GM12874 (cell line): Measurements from ENCODE around the gene ADGRF3.

Source experiments
- CTCF ChIP-seq: IDR thresholded peaks from 2 replicates; pipeline ENCODE4 v1.5.1; 2011; ENCODE audit warnings: low read depth, mild to moderate bottlenecking, control low read depth, low read length, moderate library complexity; ENCODE audit not compliant: insufficient read depth

Gene ADGRF3, protein sequence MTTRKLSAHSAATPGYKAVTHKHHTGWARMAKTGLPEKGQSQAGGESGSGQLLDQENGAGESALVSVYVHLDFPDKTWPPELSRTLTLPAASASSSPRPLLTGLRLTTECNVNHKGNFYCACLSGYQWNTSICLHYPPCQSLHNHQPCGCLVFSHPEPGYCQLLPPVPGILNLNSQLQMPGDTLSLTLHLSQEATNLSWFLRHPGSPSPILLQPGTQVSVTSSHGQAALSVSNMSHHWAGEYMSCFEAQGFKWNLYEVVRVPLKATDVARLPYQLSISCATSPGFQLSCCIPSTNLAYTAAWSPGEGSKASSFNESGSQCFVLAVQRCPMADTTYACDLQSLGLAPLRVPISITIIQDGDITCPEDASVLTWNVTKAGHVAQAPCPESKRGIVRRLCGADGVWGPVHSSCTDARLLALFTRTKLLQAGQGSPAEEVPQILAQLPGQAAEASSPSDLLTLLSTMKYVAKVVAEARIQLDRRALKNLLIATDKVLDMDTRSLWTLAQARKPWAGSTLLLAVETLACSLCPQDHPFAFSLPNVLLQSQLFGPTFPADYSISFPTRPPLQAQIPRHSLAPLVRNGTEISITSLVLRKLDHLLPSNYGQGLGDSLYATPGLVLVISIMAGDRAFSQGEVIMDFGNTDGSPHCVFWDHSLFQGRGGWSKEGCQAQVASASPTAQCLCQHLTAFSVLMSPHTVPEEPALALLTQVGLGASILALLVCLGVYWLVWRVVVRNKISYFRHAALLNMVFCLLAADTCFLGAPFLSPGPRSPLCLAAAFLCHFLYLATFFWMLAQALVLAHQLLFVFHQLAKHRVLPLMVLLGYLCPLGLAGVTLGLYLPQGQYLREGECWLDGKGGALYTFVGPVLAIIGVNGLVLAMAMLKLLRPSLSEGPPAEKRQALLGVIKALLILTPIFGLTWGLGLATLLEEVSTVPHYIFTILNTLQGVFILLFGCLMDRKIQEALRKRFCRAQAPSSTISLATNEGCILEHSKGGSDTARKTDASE

GRCh38 chr2:26346454-26347053 is at the start of gene ADGRF3:
TSS of gene ADGRF3 (minus strand) at chr2:26346789. CDS start at chr2:26346234, 555 bp downstream.
- no peak for TF ChIP-seq CTCF

DNA sequence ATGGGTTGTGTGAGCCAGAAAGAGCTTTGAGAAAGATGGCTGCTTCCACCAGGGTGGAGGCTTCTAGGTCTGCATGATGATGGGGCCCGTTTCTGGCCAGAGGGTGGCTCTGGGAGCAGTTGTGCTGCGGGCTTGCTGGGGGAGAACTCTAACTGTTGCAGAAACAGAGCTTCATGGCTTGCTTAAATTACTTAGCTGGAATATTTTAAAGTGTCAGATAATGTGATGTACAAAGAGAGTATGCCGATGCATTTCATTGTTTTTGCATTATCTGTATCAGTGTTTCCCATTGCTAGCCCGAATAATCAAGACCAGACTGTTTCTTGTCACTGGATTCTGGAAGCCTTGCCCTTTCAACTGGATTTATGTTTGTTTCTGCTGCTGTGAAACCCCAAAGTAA is 48.8 kb upstream of the ADGRF3 start:
- no peak for TF ChIP-seq CTCF

- TF ChIP-seq CTCF, result no peak
These were observed 48.1 kb upstream of the ADGRF3 start for GRCh38 chr2:26394694-26395093.

- no peak for TF ChIP-seq CTCF
These were observed 40.6 kb upstream of the ADGRF3 start for GRCh38 chr2:26387189-26387588.

GRCh38 chr2:26384597-26384996 is 38.0 kb upstream of the ADGRF3 start:
- no peak for TF ChIP-seq CTCF

- no peak for TF ChIP-seq CTCF
These were observed 37.6 kb upstream of the ADGRF3 start for GRCh38 chr2:26384183-26384582.

- no peak for TF ChIP-seq CTCF
These were observed 36.0 kb upstream of the ADGRF3 start for GRCh38 chr2:26382564-26382963.
